GM12875 (cell line): ENCODE results near the gene JAK1.

Source experiments
- H3K4me3 ChIP-seq: one replicate; pipeline ENCODE4 v1.5.1; 2011; ENCODE audit warnings: low read depth, low read length, control low read depth
- CTCF ChIP-seq: IDR thresholded peaks from 2 replicates; pipeline ENCODE4 v1.5.1; 2011; ENCODE audit warnings: low read depth, mild to moderate bottlenecking, control low read depth, inconsistent platforms, low read length, moderate library complexity, borderline replicate concordance; ENCODE audit not compliant: insufficient read depth

JAK1 gene

GRCh38 chr1:64909031-64909430 lies 57.3 kb downstream of the JAK1 start:
- no peak for TF ChIP-seq CTCF
- no peak overlapping the region for H3K4me3 ChIP-seq

- no peak overlapping the region for H3K4me3 ChIP-seq
- no peak for TF ChIP-seq CTCF
These were observed 57.8 kb downstream of the JAK1 start for GRCh38 chr1:64908575-64908974.

GRCh38 chr1:64906447-64906846 lies 59.9 kb downstream of the JAK1 start:
- no peak overlapping the region for H3K4me3 ChIP-seq
- no peak for TF ChIP-seq CTCF

- no peak overlapping the region for H3K4me3 ChIP-seq
- no peak for TF ChIP-seq CTCF
These were observed 62.8 kb downstream of the JAK1 start for GRCh38 chr1:64903593-64903992.

GRCh38 chr1:64901663-64902062 lies 64.7 kb downstream of the JAK1 start:
- TF ChIP-seq CTCF = no peak

GRCh38 chr1:64900916-64901315 lies 65.4 kb downstream of the JAK1 start:
- H3K4me3 ChIP-seq = no peak overlapping the region
- no peak for TF ChIP-seq CTCF

More at GRCh38 chr1:64901663-64902062, 64.7 kb downstream of the JAK1 start:
- no peak overlapping the region for H3K4me3 ChIP-seq

- H3K4me3 ChIP-seq = no peak overlapping the region
- no peak for TF ChIP-seq CTCF
These were observed 68.1 kb downstream of the JAK1 start for GRCh38 chr1:64898107-64898861.
